ENCODE measurements around the gene GPR65.
"Not testable (repeated sequence)": the region's sequence is repeated elsewhere in the genome, so short reads cannot be mapped to it uniquely, and the experiment has no call there.

Gene GPR65

DNA sequence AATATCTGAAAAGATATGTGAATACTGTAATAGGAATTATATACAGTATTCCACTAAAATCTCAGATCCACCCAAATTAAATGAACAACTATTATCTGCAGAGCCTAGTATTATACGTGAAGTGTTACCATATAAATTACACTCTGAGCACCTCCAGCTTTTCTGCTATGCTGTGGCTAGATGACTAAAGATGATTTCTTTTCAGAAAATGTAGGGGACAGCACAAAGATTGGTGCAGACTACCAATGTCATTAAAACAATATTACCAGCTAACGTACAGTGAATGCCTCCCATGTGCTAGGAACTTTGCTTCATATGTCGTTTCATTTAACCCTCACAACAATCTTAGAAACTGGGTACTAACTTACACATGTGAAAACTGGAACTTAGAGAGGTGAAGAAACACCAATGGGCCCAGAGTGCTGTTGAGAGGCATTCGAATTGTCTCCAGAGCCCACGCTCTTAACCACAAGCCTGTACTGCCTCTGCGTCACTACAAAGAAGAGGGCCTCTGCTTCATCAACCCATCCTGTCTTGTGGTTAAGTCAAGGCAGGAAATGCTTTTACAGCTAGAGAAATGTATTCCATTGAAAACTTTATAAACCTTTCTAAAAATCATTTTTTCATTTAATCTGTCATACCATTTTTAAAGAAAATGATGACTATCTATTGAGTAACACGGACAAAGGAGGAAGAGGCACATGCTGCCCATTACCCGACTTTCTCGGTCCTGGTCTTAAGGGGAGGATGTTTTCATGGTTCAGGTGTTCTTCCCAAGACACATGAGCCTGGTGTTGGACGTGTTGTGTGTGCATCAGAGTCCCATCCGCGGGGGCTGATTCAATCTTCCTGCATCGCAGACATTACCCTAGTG, 1.3 kb downstream of the GPR65 start:
- peak; percentile 88 for DNase-seq

DNA sequence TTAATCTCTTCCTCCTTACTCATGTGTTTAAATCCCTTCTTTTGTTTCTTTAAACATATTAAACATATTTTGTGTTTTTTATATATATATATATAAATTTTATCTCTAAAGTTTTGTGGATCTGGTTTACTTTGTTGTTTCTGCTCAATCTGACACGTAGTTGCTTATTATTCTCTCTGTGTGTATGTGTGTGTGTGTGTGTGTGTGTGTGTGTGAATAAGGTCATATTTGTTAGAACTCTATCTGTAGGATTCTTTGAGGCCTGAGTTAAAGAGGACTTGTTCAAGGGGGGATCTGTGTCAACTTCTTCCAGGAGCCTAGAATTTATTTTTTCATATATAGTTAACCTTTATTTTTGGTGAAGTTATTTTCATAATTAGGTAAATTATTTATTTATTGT, 2.7 kb downstream of the GPR65 start:
- DNase-seq = peak; percentile 44

GRCh38 chr14:88008039-88008742, 3.3 kb downstream of the GPR65 start:
- no peak for DNase-seq

GRCh38 chr14:88009486-88009885, 4.6 kb downstream of the GPR65 start:
- no peak for DNase-seq

- no peak for DNase-seq
These were observed 5.4 kb downstream of the GPR65 start for GRCh38 chr14:88010331-88010730.

GRCh38 chr14:88012495-88012894, 7.6 kb downstream of the GPR65 start:
- no peak for DNase-seq

DNA sequence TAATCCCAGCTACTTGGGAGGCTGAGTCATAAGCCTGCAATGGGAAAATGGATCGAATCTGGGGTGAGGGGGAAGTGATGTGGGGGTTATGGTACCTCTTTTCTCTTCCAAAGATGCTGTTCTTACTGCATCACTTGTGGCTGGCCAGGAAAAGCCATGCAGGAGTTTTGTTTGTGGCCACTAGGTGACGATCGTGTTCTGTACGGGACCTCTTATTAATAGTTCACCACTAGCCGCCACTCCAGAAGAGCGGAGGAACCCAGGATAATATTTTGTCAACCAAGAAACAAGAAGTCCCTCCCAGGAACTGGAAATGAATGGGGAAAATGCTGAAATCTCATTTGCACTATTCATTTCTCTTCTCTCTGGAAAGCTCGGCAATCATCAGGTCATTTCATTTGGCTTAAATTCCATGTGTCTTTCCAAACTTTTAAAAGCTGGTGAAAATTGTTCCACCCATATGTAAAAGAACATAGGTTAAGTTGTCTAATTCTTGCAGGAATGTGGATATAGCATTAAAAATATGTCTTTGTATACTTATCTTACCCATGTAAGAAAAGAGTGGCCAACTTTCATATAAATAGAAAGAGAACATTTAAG, 8.9 kb downstream of the GPR65 start:
- DNase-seq = peak; percentile 63

DNA sequence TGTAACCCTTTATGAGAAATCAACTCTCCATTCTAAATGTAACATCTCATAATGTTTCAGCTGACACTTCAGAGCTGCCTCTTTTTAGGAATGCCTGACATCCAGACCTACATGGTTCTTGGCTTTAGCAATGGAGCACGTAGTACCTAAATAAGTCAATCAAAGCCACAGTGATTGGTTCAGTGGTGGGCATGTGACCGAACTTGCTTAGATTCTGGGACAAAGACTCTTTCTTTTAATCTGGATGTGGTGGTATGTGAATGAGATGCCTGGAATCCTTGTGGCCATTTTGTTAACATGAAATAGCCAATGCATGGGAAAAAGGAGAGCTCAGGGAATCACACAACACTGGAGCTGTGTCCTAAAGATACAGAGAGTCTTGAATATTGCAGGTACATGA, 11.8 kb downstream of the GPR65 start:
- no peak for DNase-seq

- DNase-seq = no peak
These were observed 12.6 kb downstream of the GPR65 start for GRCh38 chr14:88017535-88017934.

GRCh38 chr14:88023658-88024187, 18.8 kb downstream of the GPR65 start:
- DNase-seq = peak; percentile 50

DNA sequence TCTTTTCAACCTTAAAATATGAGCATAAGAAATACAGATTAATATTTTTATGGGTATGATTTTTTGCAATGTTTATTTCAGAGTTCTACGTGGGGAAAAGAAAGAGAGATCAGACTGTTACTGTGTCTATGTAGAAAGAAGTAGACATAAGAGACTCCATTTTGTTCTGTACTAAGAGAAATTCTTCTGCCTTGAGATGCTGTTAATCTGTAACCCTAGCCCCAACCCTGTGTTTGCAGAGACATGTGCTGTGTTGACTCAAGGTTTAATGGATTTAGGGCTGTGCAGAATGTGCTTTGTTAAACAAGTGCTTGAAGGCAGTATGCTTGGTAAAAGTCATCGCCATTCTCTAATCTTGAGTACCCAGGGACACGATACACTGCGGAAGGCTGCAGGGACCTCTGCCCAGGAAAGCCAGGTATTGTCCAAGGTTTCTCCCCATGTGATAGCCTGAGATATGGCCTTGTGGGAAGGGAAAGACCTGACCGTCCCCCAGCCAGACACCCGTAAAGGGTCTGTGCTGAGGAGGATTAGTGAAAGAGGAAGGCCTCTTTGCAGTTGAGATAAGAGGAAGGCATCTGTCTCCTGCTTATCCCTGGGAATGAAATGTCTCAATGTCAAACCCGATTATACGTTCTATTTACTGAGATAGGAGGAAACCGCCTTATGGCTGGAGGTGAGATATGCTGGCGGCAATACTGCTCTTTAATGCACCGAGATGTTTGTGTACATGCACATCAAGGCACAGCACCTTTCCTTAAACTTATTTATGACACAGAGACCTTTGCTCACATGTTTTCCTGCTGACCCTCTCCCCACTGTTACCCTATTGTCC, 19.5 kb downstream of the GPR65 start:
- not testable (repeated sequence) for DNase-seq

GRCh38 chr14:88025313-88025712, 20.4 kb downstream of the GPR65 start:
- DNase-seq = no peak

- DNase-seq = peak; percentile 46
These were observed 22.0 kb downstream of the GPR65 start for GRCh38 chr14:88026890-88027289.

DNA sequence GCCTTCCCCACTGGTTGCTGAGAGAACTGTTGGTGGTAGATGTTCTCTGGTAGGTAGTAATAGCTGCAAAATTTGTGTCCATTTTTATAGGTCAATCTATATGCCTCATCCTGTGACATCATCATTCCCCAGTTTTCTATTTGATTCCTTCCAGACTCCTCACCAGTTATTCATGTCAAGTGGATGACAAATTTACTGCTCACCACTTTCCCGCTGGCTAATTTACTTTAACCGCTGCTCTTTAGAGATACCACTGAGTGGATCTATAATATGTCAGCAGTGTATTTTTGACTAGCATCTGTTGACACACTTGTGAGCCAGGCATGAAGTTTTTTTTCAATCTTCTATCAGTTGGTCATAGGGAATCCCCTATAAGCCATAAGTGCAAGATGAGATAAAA, 24.6 kb downstream of the GPR65 start:
- no peak for DNase-seq

DNA sequence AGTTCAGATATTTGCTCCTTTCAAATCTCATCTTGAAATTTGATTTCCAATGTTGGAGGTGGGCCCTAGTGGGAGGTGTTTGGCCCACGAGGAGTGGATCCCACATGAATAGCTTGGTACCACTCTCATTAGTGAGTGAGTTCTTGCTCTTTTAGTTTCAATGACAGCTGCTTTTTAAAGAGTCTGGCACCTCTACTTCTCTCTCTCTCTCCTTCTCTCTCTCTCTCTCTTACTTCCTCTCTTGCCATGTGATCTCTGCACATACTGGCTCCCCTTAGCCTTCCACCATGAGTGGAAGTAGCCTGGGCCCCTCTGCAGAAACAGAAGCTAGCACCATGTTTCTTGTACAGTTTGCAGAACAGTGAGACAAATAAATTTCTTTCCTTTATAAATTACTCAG, 25.1 kb downstream of the GPR65 start:
- no peak for DNase-seq

DNA sequence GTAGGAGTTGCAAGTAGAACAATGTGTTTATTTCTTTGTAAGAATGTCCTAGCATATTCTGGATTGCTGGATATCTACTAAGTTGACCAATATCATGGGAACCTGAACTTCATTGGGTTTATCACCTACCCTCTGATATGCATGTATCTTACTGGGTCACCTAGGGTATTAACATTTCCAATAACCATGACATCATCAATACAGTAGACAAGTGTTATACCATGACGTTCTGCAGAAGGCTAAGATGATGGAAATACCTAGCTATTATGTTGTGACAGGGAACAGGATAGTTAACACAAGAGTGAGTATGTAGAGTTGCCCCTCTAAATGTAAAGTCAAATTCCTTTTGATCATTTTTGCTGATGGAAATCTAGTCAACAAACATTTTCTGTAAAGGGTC, 26.0 kb downstream of the GPR65 start:
- DNase-seq = no peak

DNA sequence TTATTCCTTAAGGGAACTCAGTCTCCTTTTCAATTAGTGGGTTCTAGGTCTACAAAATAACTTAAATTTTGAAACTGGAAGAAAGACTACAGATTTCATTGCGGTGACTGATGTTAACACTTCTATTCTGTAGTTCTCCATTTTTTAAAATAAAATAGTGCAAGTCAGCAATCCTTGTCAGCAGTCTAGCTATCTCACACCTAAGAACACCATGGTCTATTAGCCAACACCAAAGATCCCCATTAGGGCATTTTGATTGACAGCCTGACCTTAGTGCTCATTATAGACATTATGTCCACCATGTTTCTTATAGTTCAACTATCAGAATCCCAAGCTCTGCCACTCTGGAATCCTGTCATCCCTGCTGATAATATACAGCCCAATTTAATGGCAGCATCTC, 27.4 kb downstream of the GPR65 start:
- no peak for DNase-seq

GRCh38 chr14:88034076-88034475, 29.1 kb downstream of the GPR65 start:
- DNase-seq = no peak

DNA sequence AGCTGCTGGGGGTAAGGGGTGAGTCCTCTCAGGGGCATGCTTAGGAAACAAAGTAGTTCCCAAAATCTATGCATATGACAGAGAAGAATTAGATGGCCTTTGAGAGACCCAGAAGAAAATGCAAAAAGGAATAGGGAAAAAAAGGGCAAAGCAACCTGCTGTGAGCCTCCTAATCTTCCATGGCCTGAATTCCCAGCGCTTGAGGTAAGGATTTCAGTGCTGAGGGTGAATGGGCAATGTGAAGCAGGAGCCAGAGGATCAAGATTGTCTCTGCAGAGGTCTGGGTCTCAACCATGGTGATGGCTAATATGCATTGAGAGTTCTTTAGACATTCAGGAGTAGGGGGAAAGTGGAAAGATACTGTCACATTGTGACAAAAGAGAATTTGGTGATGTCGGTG, 31.5 kb downstream of the GPR65 start:
- DNase-seq = no peak

GRCh38 chr14:88037325-88037724, 32.4 kb downstream of the GPR65 start:
- no peak for DNase-seq

GRCh38 chr14:88039197-88039596, 34.3 kb downstream of the GPR65 start:
- no peak for DNase-seq

DNA sequence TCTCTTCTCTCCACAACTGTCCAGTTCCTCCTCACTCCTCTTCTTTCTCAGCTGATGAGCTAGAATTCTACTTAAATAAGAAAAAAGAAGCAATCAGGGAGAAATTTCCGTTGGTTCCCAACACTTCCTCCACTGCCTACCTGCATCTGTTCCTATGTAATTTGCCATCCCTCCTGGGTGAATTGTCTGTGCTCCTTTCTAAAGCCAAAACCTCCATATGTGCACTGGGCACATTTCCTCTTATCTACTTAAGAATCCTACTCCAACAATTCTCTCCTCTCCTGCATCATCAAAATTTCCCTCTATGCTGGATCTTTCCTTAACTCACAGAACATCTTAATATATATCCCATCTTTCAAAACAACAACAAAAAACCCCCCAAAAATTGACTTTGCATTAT, 35.2 kb downstream of the GPR65 start:
- no peak for DNase-seq
